GM18519 (cell line): ENCODE results near the gene PHLPP2.
"Not testable (repeated sequence)": the region's sequence is repeated elsewhere in the genome, so short reads cannot be mapped to it uniquely, and the experiment has no call there.

Experiments used
- ATAC-seq: cut with Tn5 transposase; IDR thresholded peaks from one replicate; pipeline ENCODE4 v1.9.1; 2021; ENCODE audit warnings: mild to moderate bottlenecking, moderate library complexity; ENCODE audit not compliant: unreplicated experiment, low FRiP score

The PHLPP2 gene

GRCh38 chr16:71723537-71724319 is 773 bp downstream of the PHLPP2 start:
- ATAC-seq, result peak; percentile 49

GRCh38 chr16:71722801-71723536 is 1.5 kb downstream of the PHLPP2 start:
- ATAC-seq, result peak; percentile 29

GRCh38 chr16:71721066-71721740 is 3.3 kb downstream of the PHLPP2 start:
- no peak for ATAC-seq

- no peak for ATAC-seq
Measured at GRCh38 chr16:71712501-71712900, 12.0 kb downstream of the PHLPP2 start.

- no peak for ATAC-seq
Measured at GRCh38 chr16:71711789-71712188, 12.7 kb downstream of the PHLPP2 start.

GRCh38 chr16:71709229-71709781 is 15.2 kb downstream of the PHLPP2 start:
- ATAC-seq, result no peak

GRCh38 chr16:71708696-71709095 is 15.8 kb downstream of the PHLPP2 start:
- no peak for ATAC-seq

- no peak for ATAC-seq
Measured at GRCh38 chr16:71707199-71707598, 17.3 kb downstream of the PHLPP2 start.

GRCh38 chr16:71706046-71706445 is 18.5 kb downstream of the PHLPP2 start:
- ATAC-seq, result no peak

GRCh38 chr16:71703333-71703732 is 21.2 kb downstream of the PHLPP2 start:
- ATAC-seq, result no peak

GRCh38 chr16:71700831-71701230 is 23.7 kb downstream of the PHLPP2 start:
- ATAC-seq, result no peak

- ATAC-seq, result no peak
Measured at GRCh38 chr16:71698491-71698890, 26.0 kb downstream of the PHLPP2 start.

- ATAC-seq, result no peak
Measured at GRCh38 chr16:71693164-71693563, 31.3 kb downstream of the PHLPP2 start.

- ATAC-seq, result no peak
Measured at GRCh38 chr16:71689901-71690300, 34.6 kb downstream of the PHLPP2 start.

- ATAC-seq, result no peak
Measured at GRCh38 chr16:71687861-71688260, 36.6 kb downstream of the PHLPP2 start.

GRCh38 chr16:71684280-71684679 is 40.2 kb downstream of the PHLPP2 start:
- not testable (repeated sequence) for ATAC-seq

GRCh38 chr16:71681360-71681759 is 43.1 kb downstream of the PHLPP2 start:
- ATAC-seq, result no peak

GRCh38 chr16:71676236-71676635 is 48.3 kb downstream of the PHLPP2 start:
- ATAC-seq, result no peak

GRCh38 chr16:71675380-71675779 is 49.1 kb downstream of the PHLPP2 start:
- ATAC-seq, result no peak

- ATAC-seq, result no peak
Measured at GRCh38 chr16:71674229-71674628, 50.3 kb downstream of the PHLPP2 start.

- ATAC-seq, result no peak
Measured at GRCh38 chr16:71673582-71673973, 50.9 kb downstream of the PHLPP2 start.
